T-helper 17 cell (primary cell): Measurements from ENCODE around the gene PLXDC2. TPM values are rescaled to one million over a fixed set of nuclear protein-coding genes. Genes with fewer than 3 reads are reported as not detected.

ENCODE experiments used
- ATAC-seq: fragments of 150-1000 bp; cut with Tn5 transposase; 2 replicates; pipeline ENCODE4 v1.10.0; 2021; ENCODE audit warnings: mild to moderate bottlenecking, moderate library complexity
- DNase-seq, 3 donors: peaks; one replicate each; pipeline versions ENCODE4 v3.0.0 to v3.0.0-alpha.2; 2020 to 2021
- H3K9me3 ChIP-seq: one replicate; pipeline ENCODE4 v1.7.0; 2013; ENCODE audit warnings: low read length, mild to moderate bottlenecking; ENCODE audit not compliant: control insufficient read depth, poor library complexity, severe bottlenecking
- H3K27ac Mint-ChIP-seq: one replicate; pipeline ENCODE4 v1.8.0; 2022; ENCODE audit warnings: mild to moderate bottlenecking, moderate library complexity, mixed read lengths
- H3K27me3 Mint-ChIP-seq: one replicate; pipeline ENCODE4 v1.8.0; 2022; ENCODE audit warnings: mixed read lengths
- H3K36me3 Mint-ChIP-seq: one replicate; pipeline ENCODE4 v1.8.0; 2022; ENCODE audit warnings: low read depth, mixed read lengths
- H3K4me1 Mint-ChIP-seq: one replicate; pipeline ENCODE4 v1.8.0; 2022; ENCODE audit warnings: mild to moderate bottlenecking, mixed read lengths
- H3K4me3 Mint-ChIP-seq: one replicate; pipeline ENCODE4 v1.8.0; 2022; ENCODE audit warnings: mild to moderate bottlenecking, moderate library complexity, mixed read lengths
- total RNA-seq, 4 donors: library from RNA in 2 of 4; stranded (reverse) in 2 of 4; gene quantifications; one replicate each; pipeline ENCODE4 v1.2.3 and lab custom pipeline; 2022 to 2026

PLXDC2 gene
- total RNA-seq, 2 donors from 2014 or later: 3.0 to 11.8 TPM

- ATAC-seq: no peak
- no peaks in the 10 kb centered on the region for H3K9me3 ChIP-seq
- no peaks in the 10 kb centered on the region for H3K27me3 Mint-ChIP-seq
- no peak overlapping the region for H3K27ac Mint-ChIP-seq
- no peak for DNase-seq
- no peaks in the 10 kb centered on the region for H3K36me3 Mint-ChIP-seq
- H3K4me1 Mint-ChIP-seq: no peaks in the 10 kb centered on the region
- H3K4me3 Mint-ChIP-seq: no peak overlapping the region
These were observed 31.1 kb downstream of the PLXDC2 start for GRCh38 chr10:19847321-19847720.

GRCh38 chr10:19848226-19848985 lies 32.2 kb downstream of the PLXDC2 start:
- DNase-seq (no peak), ATAC-seq (no peak)
- no peak overlapping the region for H3K4me3 Mint-ChIP-seq
- no peak overlapping the region for H3K27ac Mint-ChIP-seq
- no peaks in the 10 kb centered on the region for H3K9me3 ChIP-seq
- H3K36me3 Mint-ChIP-seq: no peaks in the 10 kb centered on the region
- H3K4me1 Mint-ChIP-seq: no peaks in the 10 kb centered on the region
- H3K27me3 Mint-ChIP-seq: no peaks in the 10 kb centered on the region

- H3K36me3 Mint-ChIP-seq: no peaks in the 10 kb centered on the region
- H3K9me3 ChIP-seq: no peaks in the 10 kb centered on the region
- no peaks in the 10 kb centered on the region for H3K27me3 Mint-ChIP-seq
- no peak overlapping the region for H3K27ac Mint-ChIP-seq
- H3K4me1 Mint-ChIP-seq: no peaks in the 10 kb centered on the region
- no peak overlapping the region for H3K4me3 Mint-ChIP-seq
- no peak for DNase-seq
- no peak for ATAC-seq
These were observed 37.6 kb downstream of the PLXDC2 start for GRCh38 chr10:19853831-19854230.

- Mint-ChIP-seq H3K4me1 (no peaks in the 10 kb centered on the region), H3K27ac (no peak overlapping the region), H3K4me3 (no peak overlapping the region), H3K36me3 (no peaks in the 10 kb centered on the region), H3K27me3 (no peaks in the 10 kb centered on the region)
- ATAC-seq (no peak), DNase-seq (no peak)
- H3K9me3 ChIP-seq: no peaks in the 10 kb centered on the region
These were observed 41.6 kb downstream of the PLXDC2 start for GRCh38 chr10:19857876-19858275.

- H3K27me3 Mint-ChIP-seq: no peaks in the 10 kb centered on the region
- DNase-seq: no peak
- H3K27ac Mint-ChIP-seq: no peak overlapping the region
- H3K36me3 Mint-ChIP-seq: no peaks in the 10 kb centered on the region
- no peaks in the 10 kb centered on the region for H3K4me1 Mint-ChIP-seq
- no peak for ATAC-seq
- no peak overlapping the region for H3K4me3 Mint-ChIP-seq
- H3K9me3 ChIP-seq: no peaks in the 10 kb centered on the region
These were observed 43.9 kb downstream of the PLXDC2 start for GRCh38 chr10:19860107-19860506.

- DNase-seq (no peak), ATAC-seq (no peak)
- no peak overlapping the region for H3K4me3 Mint-ChIP-seq
- H3K27ac Mint-ChIP-seq: no peak overlapping the region
- H3K36me3 Mint-ChIP-seq: no peaks in the 10 kb centered on the region
- H3K9me3 ChIP-seq: no peaks in the 10 kb centered on the region
- H3K27me3 Mint-ChIP-seq: no peaks in the 10 kb centered on the region
- H3K4me1 Mint-ChIP-seq: no peaks in the 10 kb centered on the region
These were observed 46.7 kb downstream of the PLXDC2 start for GRCh38 chr10:19862811-19863515.

GRCh38 chr10:19865676-19866075 lies 49.4 kb downstream of the PLXDC2 start:
- no peaks in the 10 kb centered on the region for H3K9me3 ChIP-seq
- no peaks in the 10 kb centered on the region for H3K4me1 Mint-ChIP-seq
- H3K36me3 Mint-ChIP-seq: no peaks in the 10 kb centered on the region
- DNase-seq (no peak), ATAC-seq (no peak)
- no peak overlapping the region for H3K4me3 Mint-ChIP-seq
- no peaks in the 10 kb centered on the region for H3K27me3 Mint-ChIP-seq
- no peak overlapping the region for H3K27ac Mint-ChIP-seq

GRCh38 chr10:19869370-19869769 lies 53.1 kb downstream of the PLXDC2 start:
- no peaks in the 10 kb centered on the region for H3K36me3 Mint-ChIP-seq
- ATAC-seq (no peak), DNase-seq (no peak)
- H3K9me3 ChIP-seq: no peaks in the 10 kb centered on the region
- H3K27ac Mint-ChIP-seq: no peak overlapping the region
- H3K4me1 Mint-ChIP-seq: no peaks in the 10 kb centered on the region
- H3K4me3 Mint-ChIP-seq: no peak overlapping the region
- no peaks in the 10 kb centered on the region for H3K27me3 Mint-ChIP-seq

GRCh38 chr10:19872504-19873271 lies 56.5 kb downstream of the PLXDC2 start:
- Mint-ChIP-seq H3K4me1 (no peaks in the 10 kb centered on the region), H3K27me3 (no peaks in the 10 kb centered on the region), H3K4me3 (no peak overlapping the region), H3K27ac (no peak overlapping the region), H3K36me3 (no peaks in the 10 kb centered on the region)
- ATAC-seq (no peak), DNase-seq (no peak)
- no peaks in the 10 kb centered on the region for H3K9me3 ChIP-seq

GRCh38 chr10:19874190-19874589 lies 58.0 kb downstream of the PLXDC2 start:
- DNase-seq (no peak), ATAC-seq (no peak)
- Mint-ChIP-seq H3K4me1 (no peaks in the 10 kb centered on the region), H3K27ac (no peak overlapping the region), H3K36me3 (no peaks in the 10 kb centered on the region), H3K27me3 (no peaks in the 10 kb centered on the region), H3K4me3 (no peak overlapping the region)
- no peaks in the 10 kb centered on the region for H3K9me3 ChIP-seq

GRCh38 chr10:19874791-19875190 lies 58.6 kb downstream of the PLXDC2 start:
- Mint-ChIP-seq H3K4me3 (no peak overlapping the region), H3K27ac (no peak overlapping the region), H3K27me3 (no peaks in the 10 kb centered on the region), H3K36me3 (no peaks in the 10 kb centered on the region), H3K4me1 (no peaks in the 10 kb centered on the region)
- no peaks in the 10 kb centered on the region for H3K9me3 ChIP-seq
- no peak for DNase-seq
- ATAC-seq: no peak

- no peaks in the 10 kb centered on the region for H3K27me3 Mint-ChIP-seq
- no peaks in the 10 kb centered on the region for H3K4me1 Mint-ChIP-seq
- no peak for DNase-seq
- no peak overlapping the region for H3K27ac Mint-ChIP-seq
- H3K9me3 ChIP-seq: no peaks in the 10 kb centered on the region
- H3K4me3 Mint-ChIP-seq: no peak overlapping the region
- H3K36me3 Mint-ChIP-seq: no peaks in the 10 kb centered on the region
- ATAC-seq: no peak
These were observed 60.3 kb downstream of the PLXDC2 start for GRCh38 chr10:19876570-19876969.

GRCh38 chr10:19877466-19878255 lies 61.4 kb downstream of the PLXDC2 start:
- Mint-ChIP-seq H3K27me3 (no peaks in the 10 kb centered on the region), H3K4me1 (no peaks in the 10 kb centered on the region), H3K4me3 (no peak overlapping the region), H3K36me3 (no peaks in the 10 kb centered on the region), H3K27ac (no peak overlapping the region)
- DNase-seq: no peak
- no peak for ATAC-seq
- no peaks in the 10 kb centered on the region for H3K9me3 ChIP-seq
